Sigmoid colon (tissue), 4 donors: ENCODE data around the gene SDE2.

ENCODE experiments used
- POLR2A ChIP-seq, 2 donors: fragments of 450-650 bp; IDR thresholded peaks; one replicate each; pipeline ENCODE4 v1.6.1; 2016; ENCODE audit warnings: antibody characterized with exemption in 2 of 2, mild to moderate bottlenecking in 2 of 2, moderate library complexity in 2 of 2
- POLR2AphosphoS5 ChIP-seq, 4 donors: sonication (generic); formaldehyde crosslinking; IDR thresholded peaks; one replicate each; pipeline ENCODE4 v1.6.1; 2017; ENCODE audit warnings: antibody characterized with exemption in 4 of 4
- TF ChIP-seq, protein P1 (sequence below), 4 experiments: fragments of 450-650 bp in 3 of 4; fragments of 200-600 bp in 1 of 4; IDR thresholded peaks; one replicate each; pipeline ENCODE4 v1.5.1; 2016 to 2019; ENCODE audit warnings: antibody characterized with exemption in 4 of 4, mild to moderate bottlenecking in 3 of 4, moderate library complexity in 2 of 4

DNA sequence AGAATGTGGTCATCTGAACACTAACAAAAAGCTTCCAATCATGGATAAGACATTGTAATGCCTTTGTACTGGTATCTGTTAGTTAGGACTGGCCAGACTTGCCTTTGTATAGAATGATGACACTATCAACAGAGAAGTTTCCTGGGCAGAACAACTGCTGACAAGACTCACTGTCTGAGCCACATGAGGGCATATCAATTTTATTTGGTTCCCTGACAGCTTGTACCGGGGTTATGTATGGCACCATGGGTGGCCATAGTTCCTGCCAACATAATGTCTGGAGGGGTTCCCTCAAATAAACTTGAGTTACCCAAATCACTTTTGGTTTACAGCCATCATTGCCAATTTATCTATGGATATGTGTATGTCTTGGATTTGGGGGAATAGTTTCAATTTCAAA is 49.7 kb upstream of the SDE2 start:
- TF ChIP-seq, protein P1, sequence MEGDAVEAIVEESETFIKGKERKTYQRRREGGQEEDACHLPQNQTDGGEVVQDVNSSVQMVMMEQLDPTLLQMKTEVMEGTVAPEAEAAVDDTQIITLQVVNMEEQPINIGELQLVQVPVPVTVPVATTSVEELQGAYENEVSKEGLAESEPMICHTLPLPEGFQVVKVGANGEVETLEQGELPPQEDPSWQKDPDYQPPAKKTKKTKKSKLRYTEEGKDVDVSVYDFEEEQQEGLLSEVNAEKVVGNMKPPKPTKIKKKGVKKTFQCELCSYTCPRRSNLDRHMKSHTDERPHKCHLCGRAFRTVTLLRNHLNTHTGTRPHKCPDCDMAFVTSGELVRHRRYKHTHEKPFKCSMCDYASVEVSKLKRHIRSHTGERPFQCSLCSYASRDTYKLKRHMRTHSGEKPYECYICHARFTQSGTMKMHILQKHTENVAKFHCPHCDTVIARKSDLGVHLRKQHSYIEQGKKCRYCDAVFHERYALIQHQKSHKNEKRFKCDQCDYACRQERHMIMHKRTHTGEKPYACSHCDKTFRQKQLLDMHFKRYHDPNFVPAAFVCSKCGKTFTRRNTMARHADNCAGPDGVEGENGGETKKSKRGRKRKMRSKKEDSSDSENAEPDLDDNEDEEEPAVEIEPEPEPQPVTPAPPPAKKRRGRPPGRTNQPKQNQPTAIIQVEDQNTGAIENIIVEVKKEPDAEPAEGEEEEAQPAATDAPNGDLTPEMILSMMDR (IDR thresholded peaks at IDR 0.05), result no peak
- TF ChIP-seq POLR2AphosphoS5 (IDR thresholded peaks at IDR 0.05) (no peak), POLR2A (IDR thresholded peaks at IDR 0.05) (no peak)
